ENCODE measurements around the gene TSPAN11.

TSPAN11 gene

GRCh38 chr12:30979371-30980259, 53.1 kb downstream of the TSPAN11 start:
- no peak for DNase-seq (ENCODE audit: low spot score)

GRCh38 chr12:30980955-30981662, 54.6 kb downstream of the TSPAN11 start:
- no peak for DNase-seq (ENCODE audit: low spot score)

GRCh38 chr12:30982413-30982812, 55.9 kb downstream of the TSPAN11 start:
- DNase-seq (ENCODE audit: low spot score), result no peak

- DNase-seq (ENCODE audit: low spot score), result peak; percentile 84
Measured at GRCh38 chr12:30985814-30986452, 59.4 kb downstream of the TSPAN11 start.

GRCh38 chr12:30988086-30988485, 61.5 kb downstream of the TSPAN11 start:
- DNase-seq (ENCODE audit: low spot score), result no peak

- DNase-seq (ENCODE audit: low spot score), result no peak
Measured at GRCh38 chr12:30988646-30989286, 62.2 kb downstream of the TSPAN11 start.

- DNase-seq (ENCODE audit: low spot score), result peak; percentile 71
Measured at GRCh38 chr12:30989754-30990153, 63.2 kb downstream of the TSPAN11 start.

GRCh38 chr12:30990316-30990715, 63.8 kb downstream of the TSPAN11 start:
- DNase-seq (ENCODE audit: low spot score), result no peak

GRCh38 chr12:30990776-30991175, 64.2 kb downstream of the TSPAN11 start:
- DNase-seq (ENCODE audit: low spot score), result no peak

GRCh38 chr12:30991466-30991865, 64.9 kb downstream of the TSPAN11 start:
- no peak for DNase-seq (ENCODE audit: low spot score)

- DNase-seq (ENCODE audit: low spot score), result no peak
Measured at GRCh38 chr12:30992381-30992780, 65.8 kb downstream of the TSPAN11 start.

- DNase-seq (ENCODE audit: low spot score), result no peak
Measured at GRCh38 chr12:30993766-30994165, 67.2 kb downstream of the TSPAN11 start.

- no peak for DNase-seq (ENCODE audit: low spot score)
Measured at GRCh38 chr12:30994274-30994673, 67.7 kb downstream of the TSPAN11 start.

GRCh38 chr12:30996255-30996654, 69.7 kb downstream of the TSPAN11 start:
- no peak for DNase-seq (ENCODE audit: low spot score)

GRCh38 chr12:30996752-30997151, 70.2 kb downstream of the TSPAN11 start:
- DNase-seq (ENCODE audit: low spot score), result no peak

GRCh38 chr12:30997685-30998440, 71.3 kb downstream of the TSPAN11 start:
- no peak for DNase-seq (ENCODE audit: low spot score)

- no peak for DNase-seq (ENCODE audit: low spot score)
Measured at GRCh38 chr12:30999011-30999410, 72.5 kb downstream of the TSPAN11 start.

- DNase-seq (ENCODE audit: low spot score), result no peak
Measured at GRCh38 chr12:30999723-31000122, 73.2 kb downstream of the TSPAN11 start.

- no peak for DNase-seq (ENCODE audit: low spot score)
Measured at GRCh38 chr12:31000751-31001150, 74.2 kb downstream of the TSPAN11 start.

- DNase-seq (ENCODE audit: low spot score), result no peak
Measured at GRCh38 chr12:31001581-31002360, 75.2 kb downstream of the TSPAN11 start.

GRCh38 chr12:31002361-31002725, 75.8 kb downstream of the TSPAN11 start:
- no peak for DNase-seq (ENCODE audit: low spot score)

All from D341Med (cell line).